Measurements from ENCODE around the gene ITIH1.

Gene ITIH1

DNA sequence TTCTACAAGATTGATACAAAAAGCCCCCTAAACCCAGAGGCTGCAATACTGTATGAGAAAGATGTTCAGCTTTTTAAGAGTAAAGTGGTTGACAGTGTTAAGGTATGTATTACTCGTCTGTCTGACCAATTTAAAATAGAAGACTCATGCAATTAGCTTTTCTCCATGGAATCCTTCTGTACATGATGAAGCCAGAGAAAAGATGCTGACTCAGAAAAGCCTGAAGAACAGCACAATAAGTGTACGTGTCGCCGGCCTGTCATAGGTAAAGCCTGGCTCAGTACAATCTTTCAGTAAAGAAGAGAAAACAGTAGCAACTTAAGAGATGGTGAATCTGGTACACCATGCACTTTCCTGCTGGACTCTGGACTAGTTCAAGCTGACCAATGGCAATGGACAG lies 23.0 kb upstream of the ITIH1 start:
- Histone ChIP-seq H3K4me1 (ENCODE audit: control insufficient read depth in 1 of 2, insufficient read depth in 2 of 2, low read length in 2 of 2) (no peaks in the 10 kb centered on the region), H3K36me3 (ENCODE audit: control insufficient read depth in 1 of 2, insufficient read depth in 2 of 2, low read length in 2 of 2) (peaks cover 14 to 61% of the 10 kb centered on the region in 2 donors), H3K27me3 (ENCODE audit: low read depth, low read length) (no peaks in the 10 kb centered on the region), H3K27ac (ENCODE audit: low read length) (no peak overlapping the region), H3K9me3 (ENCODE audit: control insufficient read depth in 1 of 2, low read length in 2 of 2) (no peaks in the 10 kb centered on the region), H3K4me3 (ENCODE audit: low read depth in 1 of 2, low read length in 2 of 2) (no peak overlapping the region)

DNA sequence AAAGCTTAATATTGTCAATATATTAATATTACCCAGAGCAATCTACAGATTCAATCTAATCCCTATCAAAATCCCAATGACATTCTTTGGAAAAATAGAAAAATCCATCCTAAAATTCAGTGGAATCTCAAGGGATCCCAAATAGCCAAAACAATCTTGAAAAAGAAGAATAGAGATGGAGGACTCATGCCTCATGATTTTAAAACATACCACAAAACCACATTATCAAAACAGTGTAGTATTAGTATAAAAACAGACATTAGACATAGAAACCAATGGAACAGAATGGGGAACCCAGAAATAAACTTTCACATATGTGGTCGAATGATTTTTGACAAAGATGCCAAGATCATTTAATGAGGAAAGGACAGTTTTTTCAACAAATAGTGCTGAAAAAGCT lies 21.3 kb upstream of the ITIH1 start:
- no peaks in the 10 kb centered on the region for H3K27me3 ChIP-seq (ENCODE audit: low read depth, low read length)
- no peaks in the 10 kb centered on the region for H3K4me1 ChIP-seq (ENCODE audit: control insufficient read depth in 1 of 2, insufficient read depth in 2 of 2, low read length in 2 of 2)
- no peaks in the 10 kb centered on the region for H3K9me3 ChIP-seq (ENCODE audit: control insufficient read depth in 1 of 2, low read length in 2 of 2)
- H3K36me3 ChIP-seq (ENCODE audit: control insufficient read depth in 1 of 2, insufficient read depth in 2 of 2, low read length in 2 of 2), result peaks cover 20 to 56% of the 10 kb centered on the region in 2 donors
- H3K27ac ChIP-seq (ENCODE audit: low read length), result no peak overlapping the region
- no peak overlapping the region for H3K4me3 ChIP-seq (ENCODE audit: low read depth in 1 of 2, low read length in 2 of 2)

DNA sequence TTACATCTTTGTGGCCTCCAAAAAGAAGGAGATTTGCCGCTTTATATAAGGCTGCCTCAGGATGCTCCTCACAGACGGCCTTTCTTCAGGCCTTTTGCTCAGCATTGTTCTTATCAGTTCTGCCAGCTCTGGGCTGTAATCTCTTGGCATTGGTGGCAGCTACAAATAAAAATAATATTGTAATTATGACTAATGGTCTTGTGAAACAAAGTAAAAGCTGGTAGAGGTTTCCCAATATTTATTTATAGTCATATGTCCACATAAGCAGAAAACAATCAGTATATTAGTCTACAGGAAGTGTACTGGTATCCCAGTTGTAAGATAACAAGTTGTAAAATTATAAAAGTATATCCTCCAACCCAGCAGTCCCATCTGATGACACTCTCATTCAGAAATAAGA lies 13.9 kb upstream of the ITIH1 start:
- Histone ChIP-seq H3K36me3 (ENCODE audit: control insufficient read depth in 1 of 2, insufficient read depth in 2 of 2, low read length in 2 of 2) (peaks cover 38 to 60% of the 10 kb centered on the region in 2 donors), H3K27me3 (ENCODE audit: low read depth, low read length) (no peaks in the 10 kb centered on the region)

DNA sequence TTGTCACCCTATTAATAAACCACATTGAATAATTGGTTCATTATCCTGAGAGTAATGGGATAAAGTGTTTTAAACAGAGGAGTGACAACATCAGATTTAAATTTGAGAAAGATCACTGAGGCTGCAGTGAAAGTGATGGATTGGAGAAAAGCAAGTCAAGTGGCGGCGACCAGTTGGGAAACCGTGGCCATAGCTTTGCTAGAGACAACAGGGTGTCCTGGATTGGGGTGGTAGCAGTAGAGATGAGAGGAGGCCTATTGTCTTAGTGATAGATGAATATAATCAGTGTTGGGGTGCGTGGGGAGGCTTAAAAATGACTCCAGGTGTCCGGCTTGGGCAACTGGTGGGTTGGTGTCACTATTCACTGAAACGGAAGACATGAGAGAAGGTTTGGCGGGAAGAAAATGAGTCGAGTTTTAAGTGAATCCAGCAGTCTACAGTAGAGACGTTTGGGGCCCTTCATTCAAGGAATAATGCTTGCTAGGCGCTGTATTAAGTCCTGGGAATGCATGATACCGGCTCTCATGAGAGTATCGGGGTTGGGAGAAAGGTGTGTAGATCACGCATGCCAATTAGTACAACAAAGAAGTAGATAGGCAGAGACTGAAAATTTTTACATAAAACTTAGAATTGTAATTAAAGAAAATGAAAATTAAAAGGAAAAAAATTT lies 7.5 kb upstream of the ITIH1 start:
- peak overlapping the region; percentile 77 to 93 for H3K4me3 ChIP-seq (ENCODE audit: low read depth in 1 of 2, low read length in 2 of 2)
- no peaks in the 10 kb centered on the region for H3K27me3 ChIP-seq (ENCODE audit: low read depth, low read length)
- peaks cover 9 to 15% of the 10 kb centered on the region in 2 donors for H3K4me1 ChIP-seq (ENCODE audit: control insufficient read depth in 1 of 2, insufficient read depth in 2 of 2, low read length in 2 of 2)
- no peaks in the 10 kb centered on the region for H3K9me3 ChIP-seq (ENCODE audit: control insufficient read depth in 1 of 2, low read length in 2 of 2)
- peaks cover 14 to 20% of the 10 kb centered on the region in 2 donors for H3K36me3 ChIP-seq (ENCODE audit: control insufficient read depth in 1 of 2, insufficient read depth in 2 of 2, low read length in 2 of 2)
- H3K27ac ChIP-seq (ENCODE audit: low read length), result peak overlapping the region; percentile 20

More for the DNA sequence above, 13.9 kb upstream of the ITIH1 start:
- H3K9me3 ChIP-seq (ENCODE audit: control insufficient read depth in 1 of 2, low read length in 2 of 2), result no peaks in the 10 kb centered on the region
- no peak overlapping the region for H3K27ac ChIP-seq (ENCODE audit: low read length)
- H3K4me1 ChIP-seq (ENCODE audit: control insufficient read depth in 1 of 2, insufficient read depth in 2 of 2, low read length in 2 of 2), result no peaks in the 10 kb centered on the region
- H3K4me3 ChIP-seq (ENCODE audit: low read depth in 1 of 2, low read length in 2 of 2), result no peak overlapping the region

DNA sequence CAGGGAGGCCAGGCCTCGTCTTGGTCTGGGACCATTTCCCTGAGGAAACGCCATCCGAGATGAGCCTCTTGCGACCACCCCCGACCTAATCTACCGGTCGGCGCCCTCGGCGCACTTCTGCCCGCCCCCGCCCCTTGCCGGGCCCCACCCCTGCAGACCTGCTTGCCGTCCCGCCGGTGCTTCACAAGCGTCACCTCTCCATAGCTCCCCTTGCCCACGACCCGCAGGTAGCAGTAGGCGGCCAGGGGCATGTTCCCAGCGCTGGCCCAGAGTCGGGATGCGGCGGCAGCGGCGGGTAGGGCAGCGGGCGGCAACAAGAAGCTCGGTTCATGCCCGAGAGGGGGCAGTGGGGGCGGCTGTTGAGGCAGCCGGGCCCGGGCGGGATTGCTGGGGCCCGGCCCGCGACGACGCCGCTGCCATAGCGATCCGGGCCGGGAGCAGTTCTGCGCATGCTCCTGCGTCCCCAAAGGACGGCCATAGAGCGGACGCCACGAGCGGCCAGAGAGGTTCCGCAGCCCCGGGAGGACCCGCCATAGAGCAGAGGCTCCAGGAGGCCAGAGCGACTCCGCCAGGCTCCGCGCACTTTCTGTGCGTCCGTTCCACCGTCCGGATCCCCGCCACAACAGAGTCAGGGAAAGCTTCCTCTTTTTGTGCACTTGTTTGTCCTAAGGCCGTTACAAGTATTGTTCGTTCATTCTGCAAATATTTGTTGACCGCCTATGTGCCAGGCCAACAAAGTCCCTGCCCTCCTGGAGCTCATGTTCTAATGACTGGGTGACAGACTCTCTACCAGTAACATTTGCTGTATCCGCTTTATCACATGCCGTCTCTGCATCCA lies 6.7 kb upstream of the ITIH1 start, which contains the start of gene NEK4:
TSS of gene NEK4 (minus strand) at position 445 of the 838 bp plus-strand sequence. CDS start at position 251, 194 bp downstream.
- Histone ChIP-seq H3K9me3 (ENCODE audit: control insufficient read depth in 1 of 2, low read length in 2 of 2) (no peaks in the 10 kb centered on the region), H3K27me3 (ENCODE audit: low read depth, low read length) (no peaks in the 10 kb centered on the region), H3K27ac (ENCODE audit: low read length) (peak within 1 kb of the TSS; percentile 76)

DNA sequence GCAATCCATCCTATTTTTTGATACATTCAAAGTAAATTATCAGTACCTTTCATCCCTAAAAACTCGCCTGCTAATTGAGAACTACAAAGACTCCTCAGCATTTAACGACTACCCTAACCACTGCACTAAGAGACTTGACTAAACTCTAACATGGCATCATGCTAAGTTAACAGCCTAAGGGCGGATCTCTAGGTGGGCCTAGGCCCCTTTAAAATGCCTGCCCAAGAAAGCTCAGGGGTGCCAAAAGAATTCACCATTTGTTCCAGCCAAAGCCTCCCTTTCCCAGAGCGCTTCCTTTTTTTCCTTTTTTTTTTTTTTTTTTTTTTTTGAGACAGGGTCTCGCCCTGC lies 6.1 kb upstream of the ITIH1 start:
- H3K9me3 ChIP-seq (ENCODE audit: control insufficient read depth in 1 of 2, low read length in 2 of 2), result no peaks in the 10 kb centered on the region
- peak overlapping the region; percentile 76 for H3K27ac ChIP-seq (ENCODE audit: low read length)
- no peaks in the 10 kb centered on the region for H3K27me3 ChIP-seq (ENCODE audit: low read depth, low read length)
- H3K4me3 ChIP-seq (ENCODE audit: low read depth in 1 of 2, low read length in 2 of 2), result peak overlapping the region; percentile 77 to 93
- H3K36me3 ChIP-seq (ENCODE audit: control insufficient read depth in 1 of 2, insufficient read depth in 2 of 2, low read length in 2 of 2), result peaks cover 7 to 8% of the 10 kb centered on the region in 2 donors
- peaks cover 9 to 15% of the 10 kb centered on the region in 2 donors for H3K4me1 ChIP-seq (ENCODE audit: control insufficient read depth in 1 of 2, insufficient read depth in 2 of 2, low read length in 2 of 2)

More for the DNA sequence above, 6.7 kb upstream of the ITIH1 start, which contains the start of gene NEK4:
- Histone ChIP-seq H3K36me3 (ENCODE audit: control insufficient read depth in 1 of 2, insufficient read depth in 2 of 2, low read length in 2 of 2) (peaks cover 11 to 12% of the 10 kb centered on the region in 2 donors), H3K4me1 (ENCODE audit: control insufficient read depth in 1 of 2, insufficient read depth in 2 of 2, low read length in 2 of 2) (peaks cover 9 to 15% of the 10 kb centered on the region in 2 donors), H3K4me3 (ENCODE audit: low read depth in 1 of 2, low read length in 2 of 2) (peak within 1 kb of the TSS; percentile 77 to 93)

DNA sequence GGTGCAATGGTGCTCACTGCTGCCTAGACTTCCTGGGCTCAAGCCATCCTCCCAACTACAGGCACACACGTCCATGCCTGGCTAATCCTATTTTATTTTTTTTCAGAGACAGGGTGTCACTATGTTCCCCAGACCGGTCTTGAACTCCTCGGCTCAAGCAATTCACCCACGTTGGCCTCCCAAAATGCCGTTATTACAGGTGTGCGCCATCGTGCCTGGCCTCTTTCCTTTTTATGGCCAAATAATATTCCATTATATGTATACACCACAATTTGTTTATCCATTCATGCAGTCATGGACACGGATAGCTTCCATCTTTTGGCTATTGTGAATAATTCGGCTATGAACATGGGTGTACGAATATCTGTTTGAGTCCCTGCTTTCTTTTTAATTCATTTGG lies 5.7 kb upstream of the ITIH1 start:
- Histone ChIP-seq H3K9me3 (ENCODE audit: control insufficient read depth in 1 of 2, low read length in 2 of 2) (no peaks in the 10 kb centered on the region), H3K4me3 (ENCODE audit: low read depth in 1 of 2, low read length in 2 of 2) (peak overlapping the region in 1 of 2 donors; percentile 93), H3K36me3 (ENCODE audit: control insufficient read depth in 1 of 2, insufficient read depth in 2 of 2, low read length in 2 of 2) (peaks cover 7 to 8% of the 10 kb centered on the region in 2 donors), H3K4me1 (ENCODE audit: control insufficient read depth in 1 of 2, insufficient read depth in 2 of 2, low read length in 2 of 2) (peaks cover 9 to 15% of the 10 kb centered on the region in 2 donors), H3K27ac (ENCODE audit: low read length) (no peak overlapping the region), H3K27me3 (ENCODE audit: low read depth, low read length) (no peaks in the 10 kb centered on the region)

DNA sequence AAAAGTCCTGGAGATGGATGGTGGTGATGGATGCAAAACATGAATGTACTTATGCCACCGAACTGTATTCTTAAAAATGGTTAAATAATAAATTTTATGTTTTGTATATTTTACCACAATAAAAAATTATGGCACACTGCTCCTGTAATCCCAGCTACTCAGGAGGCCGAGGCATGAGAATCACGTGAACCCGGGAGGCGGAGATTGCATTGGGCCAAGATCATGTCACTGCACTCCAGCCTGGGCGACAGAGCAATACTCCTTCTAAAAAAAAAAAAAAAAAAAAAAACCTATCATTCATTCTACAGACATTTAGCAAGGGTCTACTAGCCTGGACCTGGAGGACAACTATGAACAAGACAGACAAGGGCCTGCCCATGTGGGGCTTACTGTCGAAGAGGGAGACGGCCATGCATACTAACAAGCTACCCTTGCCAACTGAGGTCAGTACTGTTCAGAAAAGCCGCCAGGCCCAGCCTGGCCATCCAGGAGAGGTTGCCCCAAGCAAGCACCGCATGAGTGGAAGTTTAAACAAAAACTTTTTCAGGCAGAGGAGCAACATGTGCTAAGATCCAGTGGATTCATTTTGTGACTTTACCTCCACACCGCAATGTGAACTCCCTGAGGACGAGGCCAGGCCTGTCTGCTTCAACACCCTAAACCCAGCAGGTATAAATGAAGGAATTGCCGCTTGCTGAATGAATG lies 3.9 kb upstream of the ITIH1 start:
- H3K27ac ChIP-seq (ENCODE audit: low read length), result no peak overlapping the region
- H3K4me1 ChIP-seq (ENCODE audit: control insufficient read depth in 1 of 2, insufficient read depth in 2 of 2, low read length in 2 of 2), result peaks cover 9 to 15% of the 10 kb centered on the region in 2 donors
- no peaks in the 10 kb centered on the region for H3K27me3 ChIP-seq (ENCODE audit: low read depth, low read length)
- H3K36me3 ChIP-seq (ENCODE audit: control insufficient read depth in 1 of 2, insufficient read depth in 2 of 2, low read length in 2 of 2), result peaks cover 0 to under 1% of the 10 kb centered on the region in 2 donors
- no peaks in the 10 kb centered on the region for H3K9me3 ChIP-seq (ENCODE audit: control insufficient read depth in 1 of 2, low read length in 2 of 2)
- no peak overlapping the region for H3K4me3 ChIP-seq (ENCODE audit: low read depth in 1 of 2, low read length in 2 of 2)

DNA sequence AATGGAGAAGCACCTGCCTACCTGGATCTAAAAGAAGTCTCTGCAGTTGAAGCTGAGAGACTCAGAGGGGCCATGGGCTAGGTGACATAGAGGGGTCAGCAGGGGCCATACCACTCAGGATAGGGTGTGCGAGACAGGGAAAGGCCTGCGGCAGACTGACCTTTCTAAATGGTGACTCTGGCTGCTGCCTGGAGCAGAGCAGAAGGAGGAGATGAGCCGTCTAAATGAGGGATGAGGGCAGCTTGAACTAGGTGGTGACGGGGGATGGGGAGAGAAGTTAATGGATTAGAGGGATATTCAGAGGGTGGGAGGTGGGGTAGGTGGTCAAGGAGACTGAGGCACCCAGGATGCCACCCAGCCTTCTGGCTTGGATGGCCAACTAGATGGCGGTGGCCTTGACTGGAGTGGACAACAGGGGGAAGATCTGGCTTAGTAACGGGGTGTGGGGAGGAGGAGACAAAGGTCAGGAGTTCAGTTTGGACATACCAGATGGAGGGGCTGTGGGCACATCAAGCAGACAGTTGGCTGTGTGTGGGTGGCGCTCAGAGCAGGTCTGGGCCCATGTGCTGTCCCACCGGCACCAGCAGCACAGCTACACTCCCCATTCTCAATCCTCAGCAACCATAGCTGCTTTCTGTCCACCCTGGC lies 3.2 kb upstream of the ITIH1 start:
- H3K4me3 ChIP-seq (ENCODE audit: low read depth in 1 of 2, low read length in 2 of 2), result no peak overlapping the region

DNA sequence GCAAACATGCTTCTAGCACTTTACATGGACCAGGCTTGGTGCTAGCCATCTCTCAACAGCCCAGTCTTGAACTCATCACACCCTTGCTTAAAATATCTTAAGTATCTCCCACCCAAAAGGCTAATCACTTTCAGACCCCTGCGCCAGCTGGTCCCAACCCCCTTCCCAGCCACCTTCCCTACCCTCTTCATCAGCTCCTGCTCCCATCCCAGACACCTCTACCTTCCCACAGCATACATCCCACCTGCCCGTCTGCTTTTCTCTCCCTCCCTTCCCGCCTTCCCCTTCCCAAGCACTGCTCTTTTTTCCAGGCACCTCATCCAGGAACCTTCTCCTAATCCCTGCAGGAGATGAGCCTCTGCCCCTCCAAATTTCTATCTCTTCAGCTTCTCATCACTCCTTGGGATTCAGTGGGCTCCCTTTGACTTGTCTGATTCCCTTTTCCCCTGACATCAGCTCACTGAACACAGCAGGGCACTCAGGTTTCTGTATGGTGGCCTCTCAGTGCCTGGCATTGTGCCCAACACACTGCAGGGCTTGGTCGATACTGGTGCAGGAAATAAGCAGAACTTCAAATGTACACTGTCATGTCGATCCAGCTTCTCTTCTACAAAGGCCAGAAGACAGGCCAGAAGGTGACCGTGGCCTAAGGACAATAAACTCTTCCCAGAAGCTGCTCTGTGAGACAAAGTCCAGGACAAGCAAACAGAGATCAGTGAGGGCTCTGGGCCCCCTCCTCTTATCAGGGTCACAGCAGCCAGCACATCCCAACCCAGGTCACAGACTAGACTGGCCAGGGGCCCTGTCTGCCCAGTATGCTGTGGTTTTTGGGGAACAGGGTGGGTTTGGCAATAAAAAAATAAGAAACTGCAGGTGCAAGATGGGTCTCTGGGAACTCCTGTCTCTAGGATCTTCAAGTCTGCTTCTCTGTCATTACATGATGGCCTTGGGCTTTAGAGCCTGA lies 2.2 kb upstream of the ITIH1 start:
- no peak overlapping the region for H3K4me3 ChIP-seq (ENCODE audit: low read depth in 1 of 2, low read length in 2 of 2)
- no peaks in the 10 kb centered on the region for H3K36me3 ChIP-seq (ENCODE audit: control insufficient read depth in 1 of 2, insufficient read depth in 2 of 2, low read length in 2 of 2)
- no peak overlapping the region for H3K27ac ChIP-seq (ENCODE audit: low read length)
- H3K4me1 ChIP-seq (ENCODE audit: control insufficient read depth in 1 of 2, insufficient read depth in 2 of 2, low read length in 2 of 2), result peaks cover 0 to 5% of the 10 kb centered on the region in 2 donors
- H3K9me3 ChIP-seq (ENCODE audit: control insufficient read depth in 1 of 2, low read length in 2 of 2), result no peaks in the 10 kb centered on the region
- H3K27me3 ChIP-seq (ENCODE audit: low read depth, low read length), result no peaks in the 10 kb centered on the region

More for the DNA sequence above, 3.2 kb upstream of the ITIH1 start:
- no peaks in the 10 kb centered on the region for H3K9me3 ChIP-seq (ENCODE audit: control insufficient read depth in 1 of 2, low read length in 2 of 2)
- H3K27me3 ChIP-seq (ENCODE audit: low read depth, low read length), result no peaks in the 10 kb centered on the region
- H3K27ac ChIP-seq (ENCODE audit: low read length), result no peak overlapping the region
- H3K36me3 ChIP-seq (ENCODE audit: control insufficient read depth in 1 of 2, insufficient read depth in 2 of 2, low read length in 2 of 2), result no peaks in the 10 kb centered on the region
- peaks cover 8 to 15% of the 10 kb centered on the region in 2 donors for H3K4me1 ChIP-seq (ENCODE audit: control insufficient read depth in 1 of 2, insufficient read depth in 2 of 2, low read length in 2 of 2)

All from muscle layer of duodenum (tissue), 2 donors.